ENCODE measurements around the gene PUS3.

- TF ChIP-seq CTCF (IDR thresholded peaks at IDR 0.05): no peak
- no peak for TF ChIP-seq POLR2AphosphoS5 (IDR thresholded peaks at IDR 0.05)
- TF ChIP-seq POLR2A (IDR thresholded peaks at IDR 0.05): no peak
These were observed 16.0 kb downstream of the PUS3 start for GRCh38 chr11:125886997-125887372.
